AG04449 (cell line): ENCODE results near the gene MTHFD1L.

Experiments
- CTCF ChIA-PET: fragments of 350-600 bp; formaldehyde crosslinking; extraction: SDS; loops from one replicate; lab custom pipeline; 2021; ENCODE audit warnings: antibody characterized with exemption; lab: Yijun Ruan, JAX
- POLR2A ChIA-PET: fragments of 400-600, 350-600 bp; formaldehyde crosslinking; extraction: SDS; loops from one replicate; lab custom pipeline; 2020; ENCODE audit warnings: antibody characterized with exemption, inconsistent platforms; lab: Yijun Ruan, JAX
- DNase-seq: peaks from one replicate; pipeline ENCODE4 v3.0.0-alpha.2; 2010; ENCODE audit warnings: low read depth, low spot score
- H3K4me3 ChIP-seq: 2 replicates; pipeline ENCODE4 v1.5.1; 2011; ENCODE audit warnings: low read depth, mild to moderate bottlenecking, control low read depth, low read length
- CTCF ChIP-seq: IDR thresholded peaks from one replicate; pipeline ENCODE4 v1.5.1; 2011; ENCODE audit warnings: mild to moderate bottlenecking, moderate library complexity, low read length, control low read depth, inconsistent platforms; ENCODE audit not compliant: insufficient read depth; ENCODE audit errors: missing control alignments

Gene MTHFD1L

GRCh38 chr6:151056230-151056907, 190.9 kb downstream of the MTHFD1L start:
- H3K4me3 ChIP-seq, result no peak overlapping the region
- no peak for TF ChIP-seq CTCF
- no peak for DNase-seq
- CTCF ChIA-PET, result interaction anchor here (1.1 to 2.1 kb wide), 2 partner anchors 11 to 42 kb away, joined by 4 to 6 read pairs; no protein-coding TSS in a partner anchor
- POLR2A ChIA-PET, result no interaction called here

GRCh38 chr6:151057061-151057460, 191.6 kb downstream of the MTHFD1L start:
- ChIA-PET CTCF (interaction anchor here (1.1 to 1.6 kb wide), 2 partner anchors 43 to 267 kb away, joined by 4 to 7 read pairs; no protein-coding TSS in a partner anchor), POLR2A (no interaction called here)
- no peak overlapping the region for H3K4me3 ChIP-seq
- no peak for TF ChIP-seq CTCF
- DNase-seq, result no peak

GRCh38 chr6:151058021-151058733, 192.7 kb downstream of the MTHFD1L start:
- CTCF ChIA-PET, result interaction anchor here (0.6 to 3.3 kb wide), 5 partner anchors 8 to 266 kb away, joined by 3 to 13 read pairs (median 6); no protein-coding TSS in a partner anchor
- TF ChIP-seq CTCF, result no peak
- POLR2A ChIA-PET, result no interaction called here
- no peak for DNase-seq
- no peak overlapping the region for H3K4me3 ChIP-seq

GRCh38 chr6:151059612-151060095, 194.2 kb downstream of the MTHFD1L start:
- ChIA-PET CTCF (interaction anchor here (1.0 to 3.3 kb wide), 3 partner anchors 9 to 45 kb away, joined by 3 to 13 read pairs (median 6); no protein-coding TSS in a partner anchor), POLR2A (interaction anchor here (1.2 to 1.6 kb wide), 2 partner anchors 9 to 19 kb away, joined by 3 to 9 read pairs; no protein-coding TSS in a partner anchor)
- no peak for TF ChIP-seq CTCF
- no peak for DNase-seq
- no peak overlapping the region for H3K4me3 ChIP-seq

GRCh38 chr6:151060096-151060765, 194.7 kb downstream of the MTHFD1L start:
- TF ChIP-seq CTCF, result no peak
- DNase-seq, result peak; percentile 80
- no peak overlapping the region for H3K4me3 ChIP-seq
- POLR2A ChIA-PET, result interaction anchor here (1.2 to 1.6 kb wide), 2 partner anchors 10 to 19 kb away, joined by 3 to 9 read pairs; no protein-coding TSS in a partner anchor
- CTCF ChIA-PET, result interaction anchor here (1.4 to 3.3 kb wide), 2 partner anchors 9 to 46 kb away, joined by 3 to 13 read pairs; no protein-coding TSS in a partner anchor
